ENCODE measurements around the gene CFAP43. TPM values are rescaled to one million over a fixed set of nuclear protein-coding genes. Genes with fewer than 3 reads are reported as not detected.
A peak's percentile ranks its signal among the peaks of the same experiment; 100 is the strongest.

CFAP43 gene
- total and polyA plus RNA-seq, 2 donors (not counting 1 experiment from before 2014, with no cell fraction given): 0.12 TPM; not detected in 1

- DNase-seq: peak; percentile 48
- Histone ChIP-seq H3K27ac (ENCODE audit: low read length in 2 of 2) (no peak overlapping the region), H3K9me3 (ENCODE audit: control extremely low read depth in 1 of 3, control insufficient read depth in 2 of 3, insufficient read depth in 1 of 3, low read length in 2 of 3) (no peaks in the 10 kb centered on the region), H3K4me1 (ENCODE audit: control insufficient read depth in 2 of 2, insufficient read depth in 2 of 2, low read length in 2 of 2) (peaks cover 3 to 4% of the 10 kb centered on the region in 2 donors), H3K36me3 (replicated peaks in 1 of 2; ENCODE audit: control extremely low read depth in 1 of 2, control insufficient read depth in 1 of 2, extremely low read depth in 1 of 2, insufficient read depth in 2 of 2, low read length in 1 of 2) (peaks cover 2 to 3% of the 10 kb centered on the region in 2 experiments), H3K79me2 (ENCODE audit: control insufficient read depth, insufficient read depth, low read length) (peaks cover 2% of the 10 kb centered on the region), H2AFZ (ENCODE audit: insufficient read depth, low read depth, low read length, poor library complexity, severe bottlenecking) (no peak overlapping the region), H3K9ac (ENCODE audit: low read length) (no peak overlapping the region), H4K20me1 (ENCODE audit: control insufficient read depth, insufficient read depth, low read length, poor library complexity, severe bottlenecking) (no peaks in the 10 kb centered on the region), H3K4me2 (replicated peaks; ENCODE audit: low read depth, low read length, poor library complexity, severe bottlenecking) (no peak overlapping the region), H3K4me3 (ENCODE audit: control extremely low read depth in 1 of 5, extremely low read depth in 1 of 5, insufficient read depth in 1 of 5, low read depth in 2 of 5, low read length in 4 of 5) (no peak overlapping the region), H3K27me3 (replicated peaks in 1 of 4; ENCODE audit: control extremely low read depth in 1 of 4, control insufficient read depth in 3 of 4, insufficient read depth in 4 of 4, low read length in 3 of 4) (no peaks in the 10 kb centered on the region)
- TF ChIP-seq EZH2 (IDR thresholded peaks at IDR 0.05; ENCODE audit: borderline replicate concordance, insufficient read depth, low read depth, low read length, poor library complexity, severe bottlenecking) (no peak), CTCF (IDR thresholded peaks at IDR 0.05) (peak; percentile 43)
- Mint-ChIP-seq H3K27ac (no peak overlapping the region), H3K27me3 (no peaks in the 10 kb centered on the region), H3K9me3 (ENCODE audit: insufficient read depth) (no peaks in the 10 kb centered on the region), H3K4me1 (peaks cover 6% of the 10 kb centered on the region), H3K4me3 (no peak overlapping the region)
- intact Hi-C loops (cut with micrococcal nuclease): no loop called here
- CTCF ChIA-PET: interaction anchor here (0.9 to 2.6 kb wide), 3 partner anchors 30 to 240 kb away, joined by 3 to 10 read pairs (median 3); no protein-coding TSS in a partner anchor
- no CpG with 5 or more reads among the region's 2 CpGs for WGBS (ENCODE audit: insufficient coverage)
- POLR2A ChIA-PET: no interaction called here
- no peak for ATAC-seq (ENCODE audit: low read depth)
Measured at GRCh38 chr10:104127411-104127810, 104.8 kb downstream of the CFAP43 start.

- Mint-ChIP-seq H3K27me3 (no peaks in the 10 kb centered on the region), H3K9me3 (ENCODE audit: insufficient read depth) (no peaks in the 10 kb centered on the region), H3K4me3 (peak overlapping the region; percentile 56), H3K4me1 (peaks cover 19% of the 10 kb centered on the region), H3K27ac (no peak overlapping the region)
- Histone ChIP-seq H3K27me3 (replicated peaks in 1 of 4; ENCODE audit: control extremely low read depth in 1 of 4, control insufficient read depth in 3 of 4, insufficient read depth in 4 of 4, low read length in 3 of 4) (no peaks in the 10 kb centered on the region), H3K4me3 (ENCODE audit: control extremely low read depth in 1 of 5, extremely low read depth in 1 of 5, insufficient read depth in 1 of 5, low read depth in 2 of 5, low read length in 4 of 5) (no peak overlapping the region), H3K27ac (ENCODE audit: low read length in 2 of 2) (no peak overlapping the region), H3K4me2 (replicated peaks; ENCODE audit: low read depth, low read length, poor library complexity, severe bottlenecking) (no peak overlapping the region), H3K79me2 (ENCODE audit: control insufficient read depth, insufficient read depth, low read length) (peaks cover 3% of the 10 kb centered on the region), H3K36me3 (replicated peaks in 1 of 2; ENCODE audit: control extremely low read depth in 1 of 2, control insufficient read depth in 1 of 2, extremely low read depth in 1 of 2, insufficient read depth in 2 of 2, low read length in 1 of 2) (peaks cover 2 to 3% of the 10 kb centered on the region in 2 experiments), H3K4me1 (ENCODE audit: control insufficient read depth in 2 of 2, insufficient read depth in 2 of 2, low read length in 2 of 2) (peaks cover 10 to 13% of the 10 kb centered on the region in 2 donors), H4K20me1 (ENCODE audit: control insufficient read depth, insufficient read depth, low read length, poor library complexity, severe bottlenecking) (no peaks in the 10 kb centered on the region), H3K9ac (ENCODE audit: low read length) (no peak overlapping the region), H3K9me3 (ENCODE audit: control extremely low read depth in 1 of 3, control insufficient read depth in 2 of 3, insufficient read depth in 1 of 3, low read length in 2 of 3) (no peaks in the 10 kb centered on the region), H2AFZ (ENCODE audit: insufficient read depth, low read depth, low read length, poor library complexity, severe bottlenecking) (no peak overlapping the region)
- no CpG with 5 or more reads among the region's 1 CpG for WGBS (ENCODE audit: insufficient coverage)
- POLR2A ChIA-PET: no interaction called here
- TF ChIP-seq CTCF (IDR thresholded peaks at IDR 0.05): no peak
- TF ChIP-seq EZH2 (IDR thresholded peaks at IDR 0.05; ENCODE audit: borderline replicate concordance, insufficient read depth, low read depth, low read length, poor library complexity, severe bottlenecking): no peak
- ATAC-seq (ENCODE audit: low read depth): no peak
- intact Hi-C loops (cut with micrococcal nuclease): loop anchor here (5.0 kb wide), 4 partner anchors 214 to 1206 kb away; partner anchors contain the start of genes ATP5MK, CNNM2, ITPRIP and PDCD11
- CTCF ChIA-PET: interaction anchor here (0.8 to 3.4 kb wide), 5 partner anchors 41 to 237 kb away, joined by 3 to 14 read pairs (median 3); no protein-coding TSS in a partner anchor
- DNase-seq: peak; percentile 17
Measured at GRCh38 chr10:104123397-104123796, 108.8 kb downstream of the CFAP43 start.
